OCI-LY3 (cell line): Measurements from ENCODE around the gene RXRA.

Experiments
- H2AFZ ChIP-seq: fragments of 200-600, 300-600 bp; shearing (Covaris generic); 2 replicates; pipeline ENCODE4 v1.6.0; 2014; ENCODE audit warnings: antibody characterized with exemption, low read depth, low read length
- H3K27ac ChIP-seq: fragments of 200-600, 300-600 bp; sonication (generic); 2 replicates; pipeline ENCODE4 v1.5.1; 2014; ENCODE audit warnings: mild to moderate bottlenecking, low read length, moderate library complexity, mixed read lengths
- H3K27me3 ChIP-seq: fragments of 200-600, 300-600 bp; sonication (generic); 2 replicates; pipeline ENCODE4 v1.6.1; 2014; ENCODE audit warnings: low read depth, low read length, mixed read lengths
- H3K36me3 ChIP-seq: fragments of 200-600, 300-600 bp; sonication (generic); replicated peaks from 2 replicates; pipeline ENCODE3; 2014; ENCODE audit warnings: low read depth, low read length, mixed read lengths
- H3K4me1 ChIP-seq: fragments of 300-600, 200-600 bp; sonication (generic); 2 replicates; pipeline ENCODE4 v1.6.1; 2014; ENCODE audit warnings: low read length, mixed read lengths
- H3K4me2 ChIP-seq: fragments of 200-600, 300-600 bp; sonication (generic); 2 replicates; pipeline ENCODE4 v1.6.1; 2014; ENCODE audit warnings: low read length, mixed read lengths
- H3K4me3 ChIP-seq: fragments of 300-600, 200-600 bp; sonication (generic); 2 replicates; pipeline ENCODE4 v1.5.1; 2014; ENCODE audit warnings: antibody characterized with exemption, mild to moderate bottlenecking, low read length, moderate library complexity
- H3K79me2 ChIP-seq: fragments of 300-600, 200-600 bp; shearing (Covaris generic); 2 replicates; pipeline ENCODE4 v1.6.1; 2014; ENCODE audit warnings: mild to moderate bottlenecking, low read length, mixed read lengths
- H3K9ac ChIP-seq: fragments of 300-600, 200-600 bp; shearing (Covaris generic); 2 replicates; pipeline ENCODE4 v1.6.0; 2014; ENCODE audit warnings: mild to moderate bottlenecking, low read length, moderate library complexity
- H3K9me3 ChIP-seq: fragments of 200-600, 300-600 bp; shearing (Covaris generic); 2 replicates; pipeline ENCODE4 v1.6.1; 2014; ENCODE audit warnings: low read length, mixed read lengths; ENCODE audit not compliant: insufficient read depth
- H4K20me1 ChIP-seq: fragments of 200-600, 300-600 bp; sonication (generic); 2 replicates; pipeline ENCODE4 v1.6.1; 2016; ENCODE audit warnings: low read length, mixed read lengths; ENCODE audit not compliant: insufficient read depth
- EZH2phosphoT487 ChIP-seq: fragments of 200-600 bp; shearing (Covaris generic); IDR thresholded peaks from 2 replicates; pipeline ENCODE4 v1.6.1; 2018; ENCODE audit warnings: antibody characterized with exemption, mixed run types, low read depth
- TF ChIP-seq, protein P1 (sequence below): fragments of 200-600, 300-600 bp; sonication (generic); IDR thresholded peaks from 2 replicates; pipeline ENCODE4 v1.5.1; 2014; ENCODE audit warnings: antibody characterized with exemption, low read length, low read depth

RXRA gene

DNA sequence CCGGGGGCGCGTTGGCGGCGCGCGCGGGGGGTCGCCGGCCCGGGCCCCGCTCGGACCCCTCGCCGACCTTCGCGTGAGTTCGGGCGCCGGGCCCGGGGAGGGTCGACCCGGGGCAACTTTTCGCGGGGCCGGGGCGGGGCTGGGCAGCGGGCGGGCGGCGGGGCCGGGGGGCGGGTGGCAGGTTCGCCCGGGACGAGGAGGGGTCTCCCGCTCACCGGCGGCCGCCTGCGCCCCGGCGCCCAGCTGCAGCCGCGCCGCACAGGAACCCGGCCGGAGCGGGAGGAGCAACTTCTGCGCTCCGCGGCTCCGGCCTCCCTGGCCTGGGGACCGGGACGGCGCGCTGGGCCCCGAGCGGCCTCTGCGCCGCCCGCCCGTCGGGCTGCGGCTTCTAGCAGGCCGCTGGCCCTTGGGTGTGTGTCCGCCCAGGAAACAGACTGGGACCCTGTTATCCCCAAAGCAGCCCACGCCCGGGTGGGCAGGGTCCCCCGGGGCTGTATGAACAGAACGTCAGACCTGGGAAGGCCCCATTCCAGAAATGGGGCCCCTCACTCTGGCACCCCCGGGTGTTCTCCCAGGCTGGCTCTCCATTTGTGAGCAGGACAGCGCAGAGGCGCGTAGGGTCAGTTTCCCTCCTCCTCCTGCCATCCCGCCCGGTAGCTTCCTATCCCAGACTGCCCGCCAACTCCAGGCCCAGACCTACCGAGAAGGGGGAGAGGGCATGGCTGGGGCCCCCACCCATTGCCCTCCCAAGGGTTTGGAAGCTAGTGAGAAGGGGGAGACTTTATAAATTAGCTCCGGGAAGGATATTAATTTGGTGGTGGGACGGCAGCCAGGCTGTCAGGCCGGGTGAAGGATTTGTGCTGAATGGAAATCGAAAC, 708 bp downstream of the RXRA start:
- H3K27me3 ChIP-seq: peaks cover 20% of the 10 kb centered on the region
- peaks cover 37% of the 10 kb centered on the region for H3K4me1 ChIP-seq
- TF ChIP-seq, protein P1, sequence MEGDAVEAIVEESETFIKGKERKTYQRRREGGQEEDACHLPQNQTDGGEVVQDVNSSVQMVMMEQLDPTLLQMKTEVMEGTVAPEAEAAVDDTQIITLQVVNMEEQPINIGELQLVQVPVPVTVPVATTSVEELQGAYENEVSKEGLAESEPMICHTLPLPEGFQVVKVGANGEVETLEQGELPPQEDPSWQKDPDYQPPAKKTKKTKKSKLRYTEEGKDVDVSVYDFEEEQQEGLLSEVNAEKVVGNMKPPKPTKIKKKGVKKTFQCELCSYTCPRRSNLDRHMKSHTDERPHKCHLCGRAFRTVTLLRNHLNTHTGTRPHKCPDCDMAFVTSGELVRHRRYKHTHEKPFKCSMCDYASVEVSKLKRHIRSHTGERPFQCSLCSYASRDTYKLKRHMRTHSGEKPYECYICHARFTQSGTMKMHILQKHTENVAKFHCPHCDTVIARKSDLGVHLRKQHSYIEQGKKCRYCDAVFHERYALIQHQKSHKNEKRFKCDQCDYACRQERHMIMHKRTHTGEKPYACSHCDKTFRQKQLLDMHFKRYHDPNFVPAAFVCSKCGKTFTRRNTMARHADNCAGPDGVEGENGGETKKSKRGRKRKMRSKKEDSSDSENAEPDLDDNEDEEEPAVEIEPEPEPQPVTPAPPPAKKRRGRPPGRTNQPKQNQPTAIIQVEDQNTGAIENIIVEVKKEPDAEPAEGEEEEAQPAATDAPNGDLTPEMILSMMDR: no peak
- TF ChIP-seq EZH2phosphoT487: no peak
- peak overlapping the region; percentile 83 for H3K9ac ChIP-seq
- peak overlapping the region; percentile 100 for H3K4me2 ChIP-seq
- no peak overlapping the region for H3K27ac ChIP-seq
- H3K4me3 ChIP-seq: peak overlapping the region; percentile 93
- no peaks in the 10 kb centered on the region for H3K36me3 ChIP-seq
- H3K9me3 ChIP-seq: no peaks in the 10 kb centered on the region
- peaks cover 51% of the 10 kb centered on the region for H3K79me2 ChIP-seq
- H2AFZ ChIP-seq: no peak overlapping the region
- H4K20me1 ChIP-seq: peaks cover 48% of the 10 kb centered on the region

DNA sequence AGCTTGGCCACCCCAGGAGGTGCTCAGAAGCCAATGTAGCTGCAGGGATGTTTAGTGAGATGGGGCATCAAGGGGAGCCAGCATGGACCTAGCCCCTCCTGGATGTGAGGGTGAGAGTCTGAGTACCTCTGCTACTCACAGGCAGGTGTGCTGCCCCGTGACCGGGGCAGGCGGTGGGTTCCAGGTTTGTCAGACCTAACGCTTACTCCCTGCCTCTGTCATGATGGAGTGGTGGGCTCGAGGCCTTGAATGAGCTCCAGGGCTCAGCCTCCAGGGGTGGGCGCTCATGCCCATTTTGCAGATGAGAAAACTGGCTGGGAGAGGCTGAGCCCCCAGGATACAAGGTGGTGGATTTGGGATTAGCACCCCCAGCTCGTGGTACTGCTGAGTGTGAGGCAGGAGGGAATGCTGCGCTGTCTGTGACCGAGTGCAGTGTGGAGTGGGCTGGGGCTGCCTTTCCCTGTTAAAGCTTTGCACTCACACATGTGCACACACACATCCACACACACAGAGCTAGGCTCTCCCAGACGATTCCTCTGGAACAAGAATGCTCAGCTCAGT, 1.5 kb downstream of the RXRA start:
- TF ChIP-seq EZH2phosphoT487: no peak
- Histone ChIP-seq H3K4me3 (peak overlapping the region; percentile 93), H3K4me2 (peak overlapping the region; percentile 100), H3K4me1 (peaks cover 42% of the 10 kb centered on the region), H3K79me2 (peaks cover 57% of the 10 kb centered on the region), H3K9me3 (no peaks in the 10 kb centered on the region), H4K20me1 (peaks cover 56% of the 10 kb centered on the region), H2AFZ (no peak overlapping the region), H3K9ac (peak overlapping the region; percentile 83), H3K27me3 (peaks cover 16% of the 10 kb centered on the region), H3K36me3 (no peaks in the 10 kb centered on the region), H3K27ac (no peak overlapping the region)

DNA sequence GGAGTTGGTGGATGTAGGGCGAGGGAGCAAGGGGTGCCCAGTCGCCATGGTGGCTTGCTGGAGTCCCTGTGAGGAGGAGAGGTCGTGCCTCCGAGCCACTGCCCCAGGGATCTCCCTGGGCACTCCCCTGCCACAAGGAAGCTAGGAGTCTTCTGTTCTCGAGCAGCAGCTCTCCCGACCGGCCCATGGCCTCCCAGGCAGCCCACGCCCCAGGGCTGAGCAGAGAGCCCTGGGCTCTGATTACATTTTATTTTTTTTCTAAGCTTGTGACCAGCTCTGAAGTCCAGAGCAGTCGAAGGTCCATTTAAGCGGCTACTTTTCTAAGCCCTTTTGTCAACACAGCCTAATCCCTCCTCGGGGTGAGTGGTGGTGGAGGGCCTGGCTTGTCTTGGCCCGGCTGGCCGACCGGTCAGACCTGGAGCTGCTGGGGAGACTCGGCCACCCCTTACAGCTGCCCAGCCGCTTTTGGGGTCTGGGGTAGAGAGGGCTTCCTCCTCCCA, 2.1 kb downstream of the RXRA start:
- Histone ChIP-seq H4K20me1 (peaks cover 62% of the 10 kb centered on the region), H2AFZ (no peak overlapping the region), H3K9ac (no peak overlapping the region), H3K4me3 (0 out of 2 replicates have a peak overlapping the region, but pooled peaks have one; percentile 93), H3K36me3 (no peaks in the 10 kb centered on the region), H3K4me2 (peak overlapping the region; percentile 100; the same call in 1 of the 2 replicates), H3K9me3 (no peaks in the 10 kb centered on the region), H3K79me2 (peaks cover 57% of the 10 kb centered on the region), H3K4me1 (peaks cover 38% of the 10 kb centered on the region), H3K27ac (no peak overlapping the region), H3K27me3 (peaks cover 11% of the 10 kb centered on the region)
- TF ChIP-seq EZH2phosphoT487: no peak
- TF ChIP-seq, protein P1: no peak

DNA sequence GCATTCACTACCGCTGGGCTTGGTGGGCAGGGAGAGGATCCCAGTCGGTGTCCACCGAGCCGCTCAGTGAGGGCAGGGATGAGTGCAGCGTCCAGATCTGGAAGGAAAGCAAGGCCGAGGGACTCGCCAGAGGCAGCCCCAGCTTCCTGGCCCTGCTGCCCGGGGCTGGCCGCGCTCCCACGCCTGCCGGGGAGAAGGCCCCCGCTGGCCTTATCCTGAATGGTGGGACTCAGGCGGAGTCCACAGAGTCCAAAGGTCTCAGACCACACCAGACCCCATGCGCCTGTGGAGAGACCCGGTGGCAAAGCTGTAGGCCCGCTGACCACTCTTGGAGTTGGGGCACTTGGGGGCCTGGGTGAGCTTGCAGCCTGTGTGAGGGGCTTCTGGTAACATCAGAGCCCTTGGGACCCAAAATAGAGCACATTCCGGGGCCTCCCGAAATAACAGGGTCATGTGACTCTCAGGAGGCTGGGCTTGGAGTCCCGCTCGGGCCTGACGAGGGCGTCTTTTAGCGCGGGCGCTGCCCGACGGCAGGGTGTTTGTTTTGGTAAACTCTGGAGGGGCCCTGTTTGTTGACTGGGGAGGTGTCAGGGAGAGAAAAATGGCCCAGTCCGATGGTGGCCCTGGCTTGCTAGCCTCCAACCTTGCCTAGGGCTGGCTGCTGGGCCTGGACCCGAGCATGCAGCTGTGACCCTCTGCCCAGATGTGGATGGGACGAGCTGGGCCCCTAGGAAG, 2.8 kb downstream of the RXRA start:
- Histone ChIP-seq H3K27ac (no peak overlapping the region), H3K4me1 (peaks cover 38% of the 10 kb centered on the region), H3K9ac (no peak overlapping the region)

More for the DNA sequence above, 2.8 kb downstream of the RXRA start:
- peaks cover 69% of the 10 kb centered on the region for H4K20me1 ChIP-seq
- H3K36me3 ChIP-seq: no peaks in the 10 kb centered on the region
- TF ChIP-seq, protein P1: no peak
- no peak for TF ChIP-seq EZH2phosphoT487
- H3K9me3 ChIP-seq: no peaks in the 10 kb centered on the region
- H3K79me2 ChIP-seq: peaks cover 57% of the 10 kb centered on the region
- H2AFZ ChIP-seq: no peak overlapping the region
- peak overlapping the region; percentile 20; the same call in 1 of the 2 replicates for H3K4me2 ChIP-seq
- no peak overlapping the region for H3K4me3 ChIP-seq
- H3K27me3 ChIP-seq: peaks cover 4% of the 10 kb centered on the region; the same call in 1 of the 2 replicates
